DND-41 (cell line): ENCODE results near the gene MCF2L.

Experiments
- CTCF ChIP-seq: IDR thresholded peaks from 2 replicates; pipeline ENCODE4 v1.5.1; 2012; ENCODE audit warnings: borderline replicate concordance, low read length, moderate library complexity, mild to moderate bottlenecking; ENCODE audit not compliant: poor library complexity, severe bottlenecking; ENCODE audit errors: extremely low read depth
- EZH2 ChIP-seq: IDR thresholded peaks from 3 replicates; pipeline ENCODE4 v1.6.1; 2012; ENCODE audit warnings: borderline replicate concordance, low read depth, mild to moderate bottlenecking, moderate library complexity, low read length, inconsistent platforms; ENCODE audit not compliant: severe bottlenecking

DNA sequence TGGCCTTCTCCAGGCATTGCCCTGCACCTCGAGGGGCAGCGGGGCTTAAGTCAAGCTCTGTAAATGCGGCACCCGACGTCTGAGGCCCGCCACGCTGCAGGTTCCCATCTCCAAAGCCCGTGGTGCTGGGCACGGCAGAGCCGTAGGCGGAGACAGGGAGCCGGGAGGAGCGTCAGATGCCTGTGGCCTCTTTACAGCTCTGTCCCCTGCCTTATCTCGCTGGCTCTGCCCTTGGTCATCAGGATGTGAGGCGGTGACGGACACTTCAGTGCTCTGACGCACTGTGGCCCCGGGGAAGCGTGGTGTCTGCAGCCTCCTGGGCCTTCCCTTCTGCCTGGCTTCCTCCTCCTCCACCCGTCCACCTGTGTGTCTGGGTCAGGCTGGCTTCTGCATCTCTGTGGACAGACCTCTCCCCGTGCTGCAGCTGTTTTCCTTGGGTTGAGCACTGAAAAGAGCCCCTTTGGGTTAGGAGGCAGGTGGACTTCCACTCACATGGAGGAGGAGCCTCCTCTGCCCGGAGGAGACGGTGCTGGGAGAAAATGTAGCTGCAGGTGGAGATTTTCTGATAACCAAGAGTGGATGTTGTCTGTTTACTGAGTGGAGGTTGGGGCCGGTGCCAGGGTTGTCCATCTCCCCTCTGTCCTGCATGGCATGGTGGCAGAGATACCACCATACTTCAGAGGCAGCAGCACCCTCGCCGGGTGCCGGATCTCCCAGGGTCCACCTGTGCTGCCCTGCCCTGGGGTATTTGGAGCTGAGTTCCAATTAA, 14.6 kb downstream of the MCF2L start:
- TF ChIP-seq CTCF (no peak), EZH2 (no peak)
